Activated naive CD8-positive, alpha-beta T cell treated with anti-CD3 and anti-CD28 coated beads for 36 hours (primary cell): ENCODE measurements around the gene PPM1H. TPM values are rescaled to one million over a fixed set of nuclear protein-coding genes. Genes with fewer than 3 reads are reported as not detected.
A peak's percentile ranks its signal among the peaks of the same experiment; 100 is the strongest.

ENCODE experiments used
- DNase-seq: peaks from one replicate; pipeline ENCODE4 v3.0.0; 2021
- H3K27ac Mint-ChIP-seq: one replicate; pipeline ENCODE4 v1.8.0; 2022; ENCODE audit warnings: mild to moderate bottlenecking, moderate library complexity, mixed read lengths
- H3K27me3 Mint-ChIP-seq: one replicate; pipeline ENCODE4 v1.8.0; 2022; ENCODE audit warnings: mild to moderate bottlenecking, mixed read lengths
- H3K36me3 Mint-ChIP-seq: one replicate; pipeline ENCODE4 v1.8.0; 2021; ENCODE audit warnings: mild to moderate bottlenecking, mixed read lengths
- H3K4me1 Mint-ChIP-seq: one replicate; pipeline ENCODE4 v1.8.0; 2021; ENCODE audit warnings: mixed read lengths
- H3K4me3 Mint-ChIP-seq: one replicate; pipeline ENCODE4 v1.8.0; 2022; ENCODE audit warnings: mild to moderate bottlenecking, moderate library complexity, mixed read lengths
- H3K9me3 Mint-ChIP-seq: one replicate; pipeline ENCODE4 v1.8.0; 2022; ENCODE audit warnings: mixed read lengths
- total RNA-seq, 2 experiments: library from RNA; stranded (reverse); gene quantifications; one replicate each; pipeline ENCODE4 v1.2.3, GENCODE V29; 2021

PPM1H gene
- total RNA-seq, 2 experiments from 2014 or later, result 0.04 TPM; not detected in 1

DNA sequence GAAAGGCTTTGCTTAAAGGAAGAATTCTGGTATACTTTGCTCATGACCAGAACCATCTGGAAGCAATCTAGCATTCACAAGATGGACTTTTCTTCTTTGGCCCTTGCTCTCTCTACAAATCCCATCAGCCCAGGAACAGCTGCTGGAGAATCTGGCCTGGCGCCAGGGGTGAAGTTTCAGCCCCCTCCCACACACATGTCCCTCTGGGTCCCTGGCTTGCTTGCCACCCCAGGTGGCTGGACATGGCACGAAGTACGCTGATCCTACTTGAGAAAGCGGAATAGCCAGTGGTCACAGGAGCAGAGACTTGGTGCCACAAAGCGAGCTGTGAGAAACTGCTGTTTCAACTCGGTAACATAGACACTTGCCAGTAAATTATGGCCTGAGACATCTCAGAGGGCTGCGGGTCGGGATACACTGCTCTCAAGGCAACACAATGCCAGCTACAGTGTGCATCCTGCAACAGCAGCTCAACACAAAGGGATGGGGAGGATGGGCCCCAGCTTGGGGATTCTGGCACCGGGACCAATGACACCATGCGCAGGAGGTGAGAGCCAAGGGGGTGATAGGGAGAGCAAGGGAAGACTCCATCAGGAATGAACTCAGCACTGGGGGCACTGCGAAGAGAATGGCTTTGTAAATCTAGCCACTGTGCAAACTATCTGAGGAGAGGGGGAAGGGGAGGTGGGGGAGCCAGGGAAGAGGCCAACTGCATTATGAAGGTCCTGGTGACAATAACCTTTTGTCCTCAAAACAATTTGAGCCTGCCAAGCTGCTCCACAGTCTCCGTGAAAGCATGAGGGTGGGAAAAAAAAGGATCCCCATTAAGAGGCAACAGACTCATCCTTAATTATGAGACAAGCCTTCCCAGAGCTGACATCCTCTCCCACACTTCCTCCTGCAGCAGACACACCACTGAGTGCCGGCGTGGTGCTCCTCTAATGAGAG, 219.9 kb downstream of the PPM1H start:
- no peaks in the 10 kb centered on the region for H3K4me1 Mint-ChIP-seq
- H3K36me3 Mint-ChIP-seq, result no peaks in the 10 kb centered on the region
- no peaks in the 10 kb centered on the region for H3K27me3 Mint-ChIP-seq
- no peak for DNase-seq
- H3K27ac Mint-ChIP-seq, result no peak overlapping the region
- no peak overlapping the region for H3K4me3 Mint-ChIP-seq
- no peaks in the 10 kb centered on the region for H3K9me3 Mint-ChIP-seq

DNA sequence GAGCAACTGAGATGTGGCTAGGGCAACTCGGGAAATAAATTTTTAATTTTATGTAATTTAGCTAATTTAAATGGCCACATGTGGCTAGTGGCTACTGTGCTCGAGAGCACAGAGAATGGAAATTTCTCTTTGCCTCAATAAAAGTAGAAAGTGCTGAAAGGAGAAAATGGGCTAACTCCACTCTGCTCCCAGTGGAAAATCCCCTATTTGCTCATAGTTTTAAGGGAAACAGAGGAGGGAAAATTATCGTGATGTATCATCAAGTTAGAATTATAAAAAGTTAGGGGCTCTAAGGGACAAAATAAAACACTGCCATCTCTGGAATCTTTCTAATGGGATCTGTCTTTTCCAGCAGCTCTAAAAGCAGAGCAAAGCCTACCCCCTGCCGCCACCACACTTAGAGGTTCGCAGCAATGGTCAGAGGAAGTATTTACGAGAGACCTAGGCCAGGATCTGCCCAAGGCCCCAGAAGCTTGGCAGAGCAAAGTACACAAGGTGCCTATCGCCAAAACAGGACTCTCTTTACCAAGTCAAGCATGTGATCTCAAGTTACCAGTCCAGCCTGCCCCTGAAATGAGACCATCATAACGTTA, 220.7 kb downstream of the PPM1H start:
- Mint-ChIP-seq H3K4me3 (no peak overlapping the region), H3K36me3 (no peaks in the 10 kb centered on the region), H3K4me1 (no peaks in the 10 kb centered on the region), H3K9me3 (no peaks in the 10 kb centered on the region), H3K27me3 (no peaks in the 10 kb centered on the region), H3K27ac (no peak overlapping the region)
- DNase-seq, result no peak

DNA sequence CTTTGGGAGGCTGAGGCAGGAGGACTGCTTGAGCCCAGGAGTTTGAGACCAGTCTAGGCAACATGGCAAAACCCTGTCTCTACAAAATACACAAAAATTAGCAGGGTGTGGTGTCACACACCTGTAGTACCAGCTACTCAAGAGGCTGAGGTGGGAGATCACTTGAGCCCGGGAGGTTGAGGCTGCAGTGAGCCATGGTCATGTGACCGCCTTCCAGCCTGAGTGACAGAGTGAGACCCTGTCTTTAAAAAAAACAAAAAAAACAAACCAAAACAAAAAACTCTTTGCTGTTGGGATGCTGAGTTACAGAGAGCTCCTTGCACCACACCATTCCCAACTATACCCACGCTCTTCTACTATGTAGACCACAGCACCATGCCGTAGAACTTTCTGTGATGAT, 221.2 kb downstream of the PPM1H start:
- Mint-ChIP-seq H3K4me3 (no peak overlapping the region), H3K9me3 (no peaks in the 10 kb centered on the region), H3K4me1 (no peaks in the 10 kb centered on the region)

DNA sequence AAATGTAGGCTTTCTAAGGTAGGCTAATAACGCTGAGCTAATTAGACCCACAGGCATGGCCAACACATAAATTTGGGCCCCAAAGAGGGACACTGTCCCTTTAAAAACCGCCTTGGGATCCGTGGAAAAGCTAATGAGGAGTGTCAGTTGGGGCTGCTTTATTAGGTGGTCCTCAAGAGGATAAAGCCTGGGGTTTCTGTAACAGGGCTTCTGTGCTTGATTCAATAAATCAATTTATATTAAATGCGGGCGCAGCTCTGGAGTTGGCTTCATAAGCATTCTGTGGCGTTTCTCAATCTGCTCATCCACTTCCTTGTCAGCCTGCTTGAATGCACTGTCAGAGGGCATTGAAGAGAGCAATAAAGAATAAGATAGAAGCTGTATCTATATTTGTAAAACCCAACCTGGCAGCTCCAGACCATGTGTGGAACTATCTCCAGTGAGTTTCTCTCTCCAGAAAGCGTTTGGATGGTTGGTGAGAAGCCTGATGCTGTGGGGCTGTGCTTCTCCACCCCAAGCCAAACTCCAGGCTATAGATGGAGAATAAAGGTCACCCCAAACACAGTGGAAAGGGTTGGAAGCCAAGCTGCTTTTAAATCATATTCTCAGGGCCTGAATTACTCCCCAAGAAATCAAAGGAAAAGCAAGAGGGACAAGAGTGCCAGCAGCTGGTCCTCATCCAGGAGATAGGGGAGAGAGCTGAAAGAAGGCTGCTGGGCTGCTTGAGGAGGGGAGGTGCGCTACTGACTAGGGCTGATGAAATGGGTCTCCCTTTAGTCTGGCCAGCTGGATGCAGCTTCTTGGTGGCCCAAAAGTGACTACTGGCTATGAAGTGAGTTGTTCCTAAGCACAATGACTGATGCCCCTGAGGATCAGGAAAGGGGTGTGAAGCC, 222.0 kb downstream of the PPM1H start:
- Mint-ChIP-seq H3K27me3 (no peaks in the 10 kb centered on the region), H3K9me3 (no peaks in the 10 kb centered on the region), H3K36me3 (no peaks in the 10 kb centered on the region), H3K4me1 (no peaks in the 10 kb centered on the region), H3K27ac (no peak overlapping the region), H3K4me3 (no peak overlapping the region)
- no peak for DNase-seq

More for the DNA sequence above, 221.2 kb downstream of the PPM1H start:
- DNase-seq, result no peak
- H3K36me3 Mint-ChIP-seq, result no peaks in the 10 kb centered on the region
- H3K27ac Mint-ChIP-seq, result no peak overlapping the region
- no peaks in the 10 kb centered on the region for H3K27me3 Mint-ChIP-seq

DNA sequence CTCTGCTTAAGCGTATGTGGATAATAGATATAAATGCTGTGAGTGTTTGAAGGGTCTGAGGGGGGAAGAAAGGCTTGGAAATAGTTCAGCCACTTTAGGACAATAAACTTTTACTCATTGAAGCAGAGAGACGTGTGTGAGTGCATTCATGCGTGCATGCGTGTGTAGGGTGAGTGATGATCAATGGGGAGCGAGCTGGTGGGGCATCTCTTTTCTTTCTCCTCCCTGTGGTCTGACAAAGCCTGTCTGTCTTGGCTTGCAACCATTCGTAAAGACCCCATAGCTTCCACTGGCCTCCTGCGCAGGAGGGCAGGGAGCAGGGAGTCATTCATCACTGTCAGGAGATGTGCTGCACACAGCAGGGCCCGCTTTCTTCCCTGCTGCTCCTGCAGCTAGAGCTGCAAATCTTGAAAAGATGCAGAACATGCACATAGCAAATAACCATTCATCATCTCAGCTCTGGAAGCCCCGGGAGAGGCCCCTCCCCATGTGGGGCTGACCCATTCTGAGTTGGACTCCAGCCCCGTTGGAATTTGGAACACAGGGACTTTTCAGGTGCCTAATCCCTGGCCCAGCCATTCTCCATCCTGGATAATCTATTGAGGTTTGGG, 223.2 kb downstream of the PPM1H start:
- Mint-ChIP-seq H3K27ac (no peak overlapping the region), H3K9me3 (no peaks in the 10 kb centered on the region), H3K4me1 (no peaks in the 10 kb centered on the region), H3K4me3 (no peak overlapping the region), H3K27me3 (no peaks in the 10 kb centered on the region), H3K36me3 (no peaks in the 10 kb centered on the region)
- DNase-seq, result no peak

DNA sequence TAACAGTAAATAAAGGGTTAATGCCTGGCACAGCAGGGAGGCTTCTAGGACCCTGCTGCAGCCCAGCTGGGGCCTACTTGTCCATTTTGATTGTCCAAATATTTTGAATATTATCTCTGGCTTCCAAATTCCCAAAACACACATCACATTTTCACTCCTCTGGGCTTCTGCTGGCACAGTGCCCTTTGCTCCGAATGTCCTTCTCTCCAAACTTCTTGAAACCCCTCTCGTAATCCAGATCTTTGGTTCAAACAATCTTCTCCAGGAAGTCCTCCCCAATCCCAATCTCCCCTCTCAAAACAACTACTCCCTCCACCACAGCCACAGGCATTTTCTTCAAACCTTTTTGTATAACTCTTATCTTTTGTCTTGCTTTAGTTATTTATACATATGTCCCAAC, 225.6 kb downstream of the PPM1H start:
- Mint-ChIP-seq H3K9me3 (no peaks in the 10 kb centered on the region), H3K4me1 (no peaks in the 10 kb centered on the region), H3K36me3 (no peaks in the 10 kb centered on the region), H3K27ac (no peak overlapping the region), H3K27me3 (no peaks in the 10 kb centered on the region), H3K4me3 (no peak overlapping the region)
- DNase-seq, result no peak

DNA sequence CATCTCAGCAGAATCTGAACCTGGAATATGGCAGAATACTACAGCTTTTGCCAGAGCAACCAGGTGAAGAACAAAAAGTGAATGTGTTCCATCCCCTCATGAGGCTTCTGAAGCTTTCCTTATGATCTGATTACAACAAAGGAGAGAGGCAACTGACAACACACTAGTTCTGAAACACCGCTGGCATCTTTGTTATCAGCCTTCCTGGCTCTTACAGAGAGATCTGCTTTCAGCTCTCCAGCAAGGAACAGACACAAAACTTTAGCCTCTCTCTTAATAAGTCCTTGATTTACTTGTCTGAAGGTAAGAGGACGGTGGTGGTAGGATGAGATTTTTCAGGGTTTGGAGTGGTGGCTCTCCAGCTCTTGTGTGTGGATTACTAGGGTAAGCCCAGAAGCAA, 227.0 kb downstream of the PPM1H start:
- H3K4me1 Mint-ChIP-seq, result peaks cover 1% of the 10 kb centered on the region
- H3K36me3 Mint-ChIP-seq, result no peaks in the 10 kb centered on the region
- H3K27ac Mint-ChIP-seq, result no peak overlapping the region
- H3K27me3 Mint-ChIP-seq, result no peaks in the 10 kb centered on the region
- no peaks in the 10 kb centered on the region for H3K9me3 Mint-ChIP-seq
- DNase-seq, result no peak
- no peak overlapping the region for H3K4me3 Mint-ChIP-seq

DNA sequence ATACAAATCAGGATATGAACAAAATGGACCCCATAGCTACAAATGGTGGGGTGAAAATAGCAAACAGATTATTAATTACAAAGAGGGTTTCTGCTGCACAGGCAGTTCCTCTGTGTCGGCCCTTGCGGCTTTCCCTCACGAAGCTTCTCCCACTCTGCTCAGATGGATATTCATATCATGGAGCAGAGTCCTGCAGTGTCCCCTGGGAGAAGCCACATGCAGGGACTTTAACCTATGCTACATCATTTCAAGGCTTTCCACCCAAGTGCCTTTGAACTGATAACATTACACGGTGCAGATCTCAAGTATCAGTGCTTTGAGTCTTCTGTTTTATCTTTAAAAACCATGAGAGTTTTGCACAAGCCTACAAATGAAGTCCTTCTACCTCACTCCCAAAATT, 229.1 kb downstream of the PPM1H start:
- Mint-ChIP-seq H3K9me3 (no peaks in the 10 kb centered on the region), H3K4me1 (peaks cover 4% of the 10 kb centered on the region), H3K36me3 (no peaks in the 10 kb centered on the region), H3K4me3 (no peak overlapping the region), H3K27me3 (peaks cover 8% of the 10 kb centered on the region), H3K27ac (no peak overlapping the region)
- no peak for DNase-seq

DNA sequence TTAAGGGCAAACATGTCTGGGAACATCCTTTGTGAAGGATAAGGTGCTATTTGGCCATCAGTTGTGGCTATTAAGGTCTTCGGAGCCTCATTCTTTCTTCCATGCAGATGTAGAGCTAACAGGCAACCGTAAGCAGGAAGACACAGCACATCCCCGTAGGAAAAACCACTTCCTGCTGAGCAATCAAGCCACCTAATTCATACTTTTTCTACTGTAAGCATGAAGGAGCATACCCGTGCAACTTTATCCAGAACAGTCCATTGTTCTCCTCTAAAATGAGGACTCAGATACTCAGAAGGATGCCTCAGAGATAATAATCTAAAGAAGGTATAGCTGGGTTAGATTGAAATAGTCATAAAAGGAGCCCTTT, 232.0 kb downstream of the PPM1H start:
- Mint-ChIP-seq H3K4me1 (peaks cover 9% of the 10 kb centered on the region), H3K36me3 (no peaks in the 10 kb centered on the region), H3K9me3 (no peaks in the 10 kb centered on the region), H3K4me3 (no peak overlapping the region), H3K27me3 (peaks cover 8% of the 10 kb centered on the region), H3K27ac (no peak overlapping the region)
- no peak for DNase-seq

DNA sequence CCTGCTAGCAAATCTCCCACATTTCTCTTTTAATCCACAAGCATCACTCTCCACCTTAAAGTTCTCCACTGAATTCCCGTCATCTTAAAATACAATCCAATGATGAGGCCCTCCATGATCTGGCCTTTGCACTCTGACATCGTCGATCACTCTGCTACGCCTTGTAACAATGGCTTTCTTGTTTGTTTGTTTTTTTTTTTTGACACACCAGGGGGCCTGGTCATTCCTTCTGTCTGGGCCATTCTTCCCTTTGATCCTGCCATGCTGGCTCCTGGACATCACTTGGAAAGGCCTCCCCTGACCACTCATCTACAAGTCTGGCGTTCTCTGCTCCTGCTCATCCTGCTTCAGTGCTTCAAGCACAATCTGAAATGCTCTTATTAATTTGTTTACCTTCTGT, 233.5 kb downstream of the PPM1H start:
- Mint-ChIP-seq H3K9me3 (no peaks in the 10 kb centered on the region), H3K27ac (no peak overlapping the region), H3K27me3 (peaks cover 8% of the 10 kb centered on the region), H3K4me1 (peaks cover 13% of the 10 kb centered on the region), H3K4me3 (no peak overlapping the region), H3K36me3 (no peaks in the 10 kb centered on the region)
- DNase-seq, result no peak

DNA sequence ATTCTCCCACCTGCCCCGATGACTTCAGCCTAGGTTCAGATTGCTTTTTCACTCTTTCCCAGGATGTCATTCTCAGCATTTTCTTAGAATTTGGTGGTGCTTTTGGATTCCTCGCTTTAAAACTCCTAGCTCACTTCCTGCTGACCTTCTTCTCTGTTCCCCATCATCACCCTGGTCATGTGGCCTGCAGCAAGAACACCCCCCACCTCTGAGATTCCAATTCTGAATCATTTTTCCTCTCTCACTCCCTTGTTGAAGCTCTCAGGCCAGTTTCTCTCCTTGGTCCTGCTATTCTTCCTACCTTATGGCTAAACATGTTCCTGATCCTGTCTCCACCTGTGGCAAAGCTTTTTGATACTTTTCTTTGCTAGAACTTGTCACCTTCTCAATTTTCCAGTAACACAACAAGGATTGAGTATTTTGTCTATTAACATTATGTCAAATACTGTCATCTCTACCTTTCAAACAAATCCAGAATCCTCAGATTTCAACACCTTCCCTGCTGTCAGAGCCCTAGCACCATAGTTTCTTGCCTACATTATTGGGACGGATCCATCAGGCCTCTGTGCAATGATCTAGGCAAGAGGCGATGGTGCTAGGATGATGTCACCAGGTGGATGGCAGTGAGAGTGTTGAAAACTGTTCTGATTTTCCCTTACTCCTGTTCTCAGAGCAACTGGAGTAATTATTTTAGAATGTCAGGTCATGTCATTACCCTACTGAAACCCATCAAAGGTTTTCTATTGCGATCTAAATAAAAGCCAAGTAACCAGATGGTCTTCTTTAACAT, 234.7 kb downstream of the PPM1H start:
- H3K27me3 Mint-ChIP-seq, result peaks cover 8% of the 10 kb centered on the region
- DNase-seq, result no peak
- no peak overlapping the region for H3K27ac Mint-ChIP-seq
- H3K9me3 Mint-ChIP-seq, result no peaks in the 10 kb centered on the region
- no peaks in the 10 kb centered on the region for H3K36me3 Mint-ChIP-seq
- H3K4me3 Mint-ChIP-seq, result no peak overlapping the region
- peaks cover 19% of the 10 kb centered on the region for H3K4me1 Mint-ChIP-seq

DNA sequence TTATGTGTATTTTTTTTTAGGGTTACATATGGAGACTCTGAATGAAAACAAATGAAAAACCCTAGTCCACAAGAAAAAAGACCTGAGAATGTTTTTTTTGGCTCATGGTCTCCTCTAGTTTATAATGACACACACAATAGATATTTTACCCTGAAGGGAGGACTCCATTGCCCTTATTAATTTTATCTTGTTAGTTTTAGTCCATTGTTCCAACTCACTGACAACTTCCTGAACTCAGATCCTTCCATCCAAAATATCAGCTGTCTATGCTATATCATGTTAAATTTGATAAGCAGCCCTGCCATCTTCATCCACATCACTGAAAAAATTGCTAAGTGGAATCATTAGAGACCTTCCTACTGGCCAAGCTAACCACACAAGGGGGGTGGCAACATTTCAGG, 236.2 kb downstream of the PPM1H start:
- no peaks in the 10 kb centered on the region for H3K9me3 Mint-ChIP-seq
- no peaks in the 10 kb centered on the region for H3K36me3 Mint-ChIP-seq
- H3K4me1 Mint-ChIP-seq, result peaks cover 23% of the 10 kb centered on the region
- no peak overlapping the region for H3K4me3 Mint-ChIP-seq
- no peak for DNase-seq
- peaks cover 8% of the 10 kb centered on the region for H3K27me3 Mint-ChIP-seq
- no peak overlapping the region for H3K27ac Mint-ChIP-seq

DNA sequence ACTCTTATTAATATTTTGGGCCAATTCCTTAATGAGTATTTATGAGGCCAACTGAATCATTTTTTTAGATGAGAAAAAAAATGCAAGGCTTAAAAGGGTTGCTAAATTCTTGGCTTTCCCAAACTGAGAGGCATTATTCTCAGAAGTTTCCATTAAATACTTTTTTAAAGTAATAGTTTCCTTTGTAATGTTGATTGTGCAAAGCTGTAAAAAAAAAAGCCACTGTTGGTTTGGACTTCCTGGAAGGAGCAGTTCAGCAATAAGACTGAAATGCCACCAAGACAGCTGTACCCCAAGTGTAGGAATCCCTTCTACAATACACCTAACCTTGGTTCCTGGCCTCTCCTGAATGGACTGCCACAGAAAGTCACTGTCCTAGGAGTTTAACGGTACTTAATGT, 237.1 kb downstream of the PPM1H start:
- DNase-seq, result no peak
- H3K4me3 Mint-ChIP-seq, result no peak overlapping the region
- H3K27ac Mint-ChIP-seq, result peak overlapping the region; percentile 30
- peaks cover 8% of the 10 kb centered on the region for H3K27me3 Mint-ChIP-seq
- H3K9me3 Mint-ChIP-seq, result no peaks in the 10 kb centered on the region
- H3K36me3 Mint-ChIP-seq, result no peaks in the 10 kb centered on the region
- H3K4me1 Mint-ChIP-seq, result peaks cover 21% of the 10 kb centered on the region

DNA sequence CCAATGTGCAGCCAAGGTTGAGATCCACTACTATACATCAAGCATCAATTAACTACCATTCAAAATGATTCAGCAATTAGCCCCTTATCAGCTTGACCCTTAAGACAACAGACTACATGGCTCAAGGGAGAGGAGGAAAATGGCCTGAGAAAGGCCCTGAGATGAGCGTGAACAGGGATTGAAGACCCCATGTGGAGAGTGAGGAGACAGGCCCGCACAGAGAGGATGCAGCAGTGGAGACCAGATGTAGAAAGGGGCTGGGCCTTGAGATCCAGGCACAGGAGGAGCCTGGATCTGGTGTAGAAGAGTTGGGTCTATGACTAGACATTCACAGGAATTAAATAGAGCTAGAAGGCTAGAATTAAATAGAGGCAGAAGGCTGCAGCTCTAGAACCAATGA, 239.3 kb downstream of the PPM1H start:
- Mint-ChIP-seq H3K36me3 (no peaks in the 10 kb centered on the region), H3K4me1 (peaks cover 19% of the 10 kb centered on the region), H3K4me3 (no peak overlapping the region), H3K27me3 (no peaks in the 10 kb centered on the region), H3K9me3 (no peaks in the 10 kb centered on the region), H3K27ac (peak overlapping the region; percentile 47)
- no peak for DNase-seq
